ENCODE measurements around the gene VENTX. TPM values are rescaled to one million over a fixed set of nuclear protein-coding genes. Genes with fewer than 3 reads are reported as not detected.

The VENTX gene
- total and polyA plus RNA-seq, 2 donors (not counting 3 experiments of a cell fraction or from before 2014, with no cell fraction given): not detected

DNA sequence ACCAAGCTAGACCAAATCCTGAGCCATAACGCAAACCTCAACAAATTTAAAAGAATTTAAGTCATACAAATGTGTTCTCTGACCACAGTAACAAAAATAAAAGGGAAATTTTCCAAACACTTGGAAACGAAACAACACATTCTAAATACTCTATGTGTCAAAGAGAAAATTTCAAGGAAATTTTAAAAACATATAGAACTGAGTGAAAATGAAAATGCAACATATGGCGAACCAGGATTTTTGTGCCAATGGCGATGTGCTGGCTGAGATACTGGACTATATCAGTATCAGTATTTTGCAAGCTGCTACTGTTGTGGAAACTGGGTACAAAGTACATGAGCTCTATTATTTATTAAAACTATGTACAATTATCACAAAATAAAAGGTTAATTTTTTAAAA, 43.5 kb upstream of the VENTX start:
- H3K36me3 ChIP-seq (ENCODE audit: control insufficient read depth in 2 of 2, extremely low read depth in 1 of 2, insufficient read depth in 2 of 2, low read length in 2 of 2): no peaks in the 10 kb centered on the region
- H3K4me1 ChIP-seq (ENCODE audit: control insufficient read depth, extremely low read depth, insufficient read depth, low read length): no peaks in the 10 kb centered on the region
- dilution Hi-C loops (cut with MboI; ENCODE audit: extremely low pct_ligation_motif_present, low sequenced_read_pairs): no loop called here
- H3K9me3 ChIP-seq (replicated peaks; ENCODE audit: control insufficient read depth, insufficient read depth, low read length): no peaks in the 10 kb centered on the region
- H3K27ac ChIP-seq (ENCODE audit: insufficient read depth, low read depth, low read length): no peak overlapping the region
- no peak overlapping the region for H3K4me3 ChIP-seq (replicated peaks in 1 of 3; ENCODE audit: insufficient read depth in 1 of 3, low read depth in 1 of 3, low read length in 3 of 3)
- no peak overlapping the region for H2AFZ ChIP-seq (ENCODE audit: low read depth, low read length)
- ChIA-PET CTCF (no interaction called here), POLR2A (no interaction called here)
- no peak for TF ChIP-seq GATA2 (IDR thresholded peaks at IDR 0.05; ENCODE audit: insufficient read depth, insufficient read length, low read depth, low read length)
- TF ChIP-seq, protein P1, sequence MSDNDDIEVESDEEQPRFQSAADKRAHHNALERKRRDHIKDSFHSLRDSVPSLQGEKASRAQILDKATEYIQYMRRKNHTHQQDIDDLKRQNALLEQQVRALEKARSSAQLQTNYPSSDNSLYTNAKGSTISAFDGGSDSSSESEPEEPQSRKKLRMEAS (IDR thresholded peaks at IDR 0.05; ENCODE audit: insufficient read depth, insufficient read length): no peak
- no peak overlapping the region for H3K4me2 ChIP-seq (ENCODE audit: insufficient read depth, low read length)
- H3K27me3 ChIP-seq (ENCODE audit: control insufficient read depth in 2 of 2, insufficient read depth in 2 of 2, low read length in 2 of 2): no peaks in the 10 kb centered on the region
- no TSS peak for BruUV-seq (replicated peaks)
- no peaks in the 10 kb centered on the region for H3K79me2 ChIP-seq (ENCODE audit: control insufficient read depth, insufficient read depth, low read length)
- no peaks in the 10 kb centered on the region for H4K20me1 ChIP-seq (replicated peaks; ENCODE audit: control insufficient read depth, extremely low read depth, insufficient read depth, low read length)
- DNase-seq (ENCODE audit: low read depth, low spot score): no peak
- no peak overlapping the region for H3K9ac ChIP-seq (replicated peaks; ENCODE audit: extremely low read depth, insufficient read depth, low read length)
- H3K9me1 ChIP-seq (replicated peaks; ENCODE audit: control insufficient read depth, extremely low read depth, insufficient read depth, low read length): no peaks in the 10 kb centered on the region
- intact Hi-C loops (cut with micrococcal nuclease): no loop called here
- no peak for FAIRE-seq

DNA sequence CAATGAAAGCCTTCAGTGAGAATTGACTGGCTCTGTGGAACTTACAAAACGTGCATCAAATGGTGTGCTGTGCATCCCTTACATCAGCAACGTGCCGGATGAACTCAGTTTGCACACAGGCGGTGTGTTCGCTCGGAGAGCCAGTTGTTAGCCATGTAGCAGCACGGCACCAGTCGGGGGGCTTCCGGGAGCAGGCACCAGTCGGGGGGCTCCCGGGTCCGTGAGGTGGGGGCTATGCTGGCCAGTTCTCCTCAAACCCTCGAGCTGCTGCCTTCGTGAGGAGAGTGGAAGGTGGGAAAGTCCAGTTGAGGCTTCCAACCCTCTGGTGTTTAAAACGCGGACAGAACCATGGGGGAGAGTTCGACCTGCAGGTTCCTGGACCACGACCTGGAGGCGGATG, 42.6 kb upstream of the VENTX start:
- no peak for FAIRE-seq
- CTCF ChIA-PET: no interaction called here
- TF ChIP-seq, protein P1 (IDR thresholded peaks at IDR 0.05; ENCODE audit: insufficient read depth, insufficient read length): no peak
- TF ChIP-seq FOS (IDR thresholded peaks at IDR 0.05; ENCODE audit: borderline replicate concordance, insufficient read depth, low read length): no peak
- no peak for TF ChIP-seq JUN (IDR thresholded peaks at IDR 0.05; ENCODE audit: borderline replicate concordance, insufficient read depth, insufficient read length, low read depth)
- TF ChIP-seq MYC (IDR thresholded peaks at IDR 0.05; ENCODE audit: low read depth, low read length): no peak
- no peak for TF ChIP-seq POLR2AphosphoS5 (IDR thresholded peaks at IDR 0.05; ENCODE audit: insufficient read depth, low read depth, low read length)
- Histone ChIP-seq H3K27me3 (ENCODE audit: control insufficient read depth in 2 of 2, insufficient read depth in 2 of 2, low read length in 2 of 2) (no peaks in the 10 kb centered on the region), H4K20me1 (replicated peaks; ENCODE audit: control insufficient read depth, extremely low read depth, insufficient read depth, low read length) (no peaks in the 10 kb centered on the region), H3K79me2 (ENCODE audit: control insufficient read depth, insufficient read depth, low read length) (no peaks in the 10 kb centered on the region), H3K4me3 (replicated peaks in 1 of 3; ENCODE audit: insufficient read depth in 1 of 3, low read depth in 1 of 3, low read length in 3 of 3) (no peak overlapping the region), H3K4me2 (ENCODE audit: insufficient read depth, low read length) (no peak overlapping the region), H3K9me3 (replicated peaks; ENCODE audit: control insufficient read depth, insufficient read depth, low read length) (no peaks in the 10 kb centered on the region), H3K9ac (replicated peaks; ENCODE audit: extremely low read depth, insufficient read depth, low read length) (no peak overlapping the region), H3K36me3 (ENCODE audit: control insufficient read depth in 2 of 2, extremely low read depth in 1 of 2, insufficient read depth in 2 of 2, low read length in 2 of 2) (no peaks in the 10 kb centered on the region), H2AFZ (ENCODE audit: low read depth, low read length) (no peak overlapping the region), H3K9me1 (replicated peaks; ENCODE audit: control insufficient read depth, extremely low read depth, insufficient read depth, low read length) (no peaks in the 10 kb centered on the region), H3K4me1 (ENCODE audit: control insufficient read depth, extremely low read depth, insufficient read depth, low read length) (no peaks in the 10 kb centered on the region), H3K27ac (ENCODE audit: insufficient read depth, low read depth, low read length) (no peak overlapping the region)
- BruUV-seq (replicated peaks): no TSS peak
- POLR2A ChIA-PET: no interaction called here
- dilution Hi-C loops (cut with MboI; ENCODE audit: extremely low pct_ligation_motif_present, low sequenced_read_pairs): no loop called here
- DNase-seq (ENCODE audit: low read depth, low spot score): no peak
- intact Hi-C loops (cut with micrococcal nuclease): no loop called here

Measured in endothelial cell of umbilical vein (primary cell).